Right lobe of liver (tissue), 6 donors: ENCODE results near the gene EXOC4. TPM values are rescaled to one million over a fixed set of nuclear protein-coding genes. Genes with fewer than 3 reads are reported as not detected.

Source experiments
- ATAC-seq, 4 donors: fragments of 200-7000 bp; cut with Tn5 transposase; one replicate each; pipeline ENCODE4 v1.9.1; 2020; ENCODE audit warnings: mild to moderate bottlenecking in 4 of 4, moderate library complexity in 4 of 4
- DNase-seq, 3 donors: peaks; one replicate each; pipeline ENCODE4 v3.0.0-alpha.2; 2020
- H3K27ac ChIP-seq, 3 donors: fragments of 200-600 bp; one replicate each; pipeline ENCODE4 v1.8.0; 2022
- H3K27me3 ChIP-seq, 2 donors: fragments of 200-600 bp; one replicate each; pipeline ENCODE4 v1.8.0; 2022
- H3K36me3 ChIP-seq, 4 donors: fragments of 200-600 bp; sonication (generic) in 1 of 4; one replicate each; pipeline versions ENCODE4 v1.5.1 to v1.8.0; 2017 to 2022; ENCODE audit warnings: control low read depth in 1 of 4
- H3K4me1 ChIP-seq, 4 donors: fragments of 200-600 bp; sonication (generic) in 1 of 4; one replicate each; pipeline versions ENCODE4 v1.5.1 to v1.8.0; 2017 to 2022; ENCODE audit warnings: control low read depth in 1 of 4
- H3K4me3 ChIP-seq, 3 donors: fragments of 200-600 bp; one replicate each; pipeline ENCODE4 v1.8.0; 2022
- H3K9me3 ChIP-seq, 4 donors: fragments of 200-600 bp; sonication (generic) in 1 of 4; one replicate each; pipeline versions ENCODE4 v1.5.1 to v1.8.0; 2017 to 2022; ENCODE audit warnings: control low read depth in 1 of 4
- POLR2A ChIP-seq: fragments of 450-650 bp; IDR thresholded peaks from one replicate; pipeline ENCODE4 v1.6.1; 2017; ENCODE audit warnings: antibody characterized with exemption, mild to moderate bottlenecking
- WGBS: methylation state at CpG from one replicate; pipeline ENCODE4 v1.1.6; 2018; ENCODE audit warnings: low coverage, low lambda C conversion rate; ENCODE audit not compliant: insufficient coverage; ENCODE audit errors: missing lambda C conversion rate; 5-methylcytosine and 5-hydroxymethylcytosine counted together
- intact Hi-C, 2 donors: fragments of 100-400 bp; cut with DNase I; formaldehyde crosslinking; loops; one replicate each; pipeline versions ENCODE4 v1.11.2 to v1.14.1; 2022
- total RNA-seq, 6 experiments: library from RNA; depleted of rRNA in 2 of 6; stranded (reverse); fragments of >200 nt in 2 of 6; fragmentation: NEBNext Ultra II Directional in 3 of 6; extraction: Animal tissue kit (Norgen Biotek cat#: 25700) in 3 of 6; gene quantifications; one replicate each; pipeline versions ENCODE4 v1.1.0 to v1.2.4, GENCODE V29; 2016 to 2023
- TF ChIP-seq, protein P1 (sequence below), 4 donors: fragments of 200-600 bp in 3 of 4; fragments of 450-650 bp in 1 of 4; IDR thresholded peaks; one replicate each; pipeline versions ENCODE4 v1.5.1 to v1.8.0; 2016 to 2022; ENCODE audit warnings: antibody characterized with exemption in 4 of 4, mild to moderate bottlenecking in 2 of 4
- donor health status: DM: no; HTN: yes; CAD: no.
- donor health status: DM: no; HTN: no; CAD: no.
- donor health status: DM: no; HTN: no; CAD: no.
- donor health status: DM: no; HTN: yes; CAD: no.
- donor health status: DM: no; HTN: yes; CAD: no.

EXOC4 gene
- total RNA-seq, 6 experiments from 2014 or later = 23.7 to 33.5 (median 30.0) TPM

DNA sequence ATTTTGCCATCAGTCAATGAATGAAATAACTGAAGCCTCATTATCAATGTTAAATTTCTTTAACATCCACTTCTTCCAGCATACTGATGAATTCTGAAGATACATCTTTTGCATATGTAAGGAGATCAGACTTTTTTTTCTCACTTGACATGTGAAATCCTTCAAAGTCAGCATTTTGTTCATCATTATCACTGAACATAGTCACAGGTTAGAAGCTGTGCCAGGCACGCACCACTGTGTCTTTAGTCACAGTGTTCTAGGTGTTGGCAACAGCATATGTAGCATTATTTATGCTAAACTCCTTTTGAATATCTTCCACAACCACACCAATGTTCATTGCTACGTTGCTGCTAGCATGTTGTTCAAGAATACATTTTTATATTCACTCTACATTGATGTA, 450.1 kb downstream of the EXOC4 start:
- 75% methylated on average over 2 of the region's 2 CpGs for WGBS
- TF ChIP-seq POLR2A = no peak
- TF ChIP-seq, protein P1, sequence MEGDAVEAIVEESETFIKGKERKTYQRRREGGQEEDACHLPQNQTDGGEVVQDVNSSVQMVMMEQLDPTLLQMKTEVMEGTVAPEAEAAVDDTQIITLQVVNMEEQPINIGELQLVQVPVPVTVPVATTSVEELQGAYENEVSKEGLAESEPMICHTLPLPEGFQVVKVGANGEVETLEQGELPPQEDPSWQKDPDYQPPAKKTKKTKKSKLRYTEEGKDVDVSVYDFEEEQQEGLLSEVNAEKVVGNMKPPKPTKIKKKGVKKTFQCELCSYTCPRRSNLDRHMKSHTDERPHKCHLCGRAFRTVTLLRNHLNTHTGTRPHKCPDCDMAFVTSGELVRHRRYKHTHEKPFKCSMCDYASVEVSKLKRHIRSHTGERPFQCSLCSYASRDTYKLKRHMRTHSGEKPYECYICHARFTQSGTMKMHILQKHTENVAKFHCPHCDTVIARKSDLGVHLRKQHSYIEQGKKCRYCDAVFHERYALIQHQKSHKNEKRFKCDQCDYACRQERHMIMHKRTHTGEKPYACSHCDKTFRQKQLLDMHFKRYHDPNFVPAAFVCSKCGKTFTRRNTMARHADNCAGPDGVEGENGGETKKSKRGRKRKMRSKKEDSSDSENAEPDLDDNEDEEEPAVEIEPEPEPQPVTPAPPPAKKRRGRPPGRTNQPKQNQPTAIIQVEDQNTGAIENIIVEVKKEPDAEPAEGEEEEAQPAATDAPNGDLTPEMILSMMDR (IDR thresholded peaks at IDR 0.05) = no peak
- H3K9me3 ChIP-seq = no peaks in the 10 kb centered on the region

DNA sequence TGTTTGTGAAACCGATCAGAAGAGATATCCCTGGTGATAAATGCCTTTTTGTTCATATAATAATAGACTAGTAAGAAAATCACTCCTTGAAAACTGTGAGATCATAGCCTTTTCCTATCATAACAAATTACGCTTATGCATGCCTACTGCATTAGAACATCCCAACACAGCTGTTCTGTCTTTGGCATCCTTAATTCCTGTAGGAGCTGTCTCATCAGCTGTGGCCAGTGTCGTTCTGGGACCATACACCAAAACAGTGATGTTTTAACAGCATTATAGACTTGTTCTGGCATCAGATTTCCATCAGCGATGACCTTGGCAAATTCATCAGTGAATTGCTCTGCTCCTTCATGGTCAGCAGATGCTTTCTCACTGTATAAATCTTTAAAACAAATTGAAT, 450.7 kb downstream of the EXOC4 start:
- intact Hi-C loops = no loop called here
- Histone ChIP-seq H3K27me3 (no peaks in the 10 kb centered on the region), H3K36me3 (no peaks in the 10 kb centered on the region), H3K4me3 (no peak overlapping the region), H3K27ac (no peak overlapping the region), H3K9me3 (no peaks in the 10 kb centered on the region), H3K4me1 (no peaks in the 10 kb centered on the region)
- 79% methylated on average over 4 of the region's 4 CpGs for WGBS
- TF ChIP-seq, protein P1 (IDR thresholded peaks at IDR 0.05) = no peak
- TF ChIP-seq POLR2A = no peak
- DNase-seq (no peak), ATAC-seq (no peak)

More for the DNA sequence above, 450.1 kb downstream of the EXOC4 start:
- ATAC-seq (no peak), DNase-seq (no peak)
- no peaks in the 10 kb centered on the region for H3K36me3 ChIP-seq
- intact Hi-C loops = no loop called here
- no peak overlapping the region for H3K27ac ChIP-seq
- no peaks in the 10 kb centered on the region for H3K4me1 ChIP-seq
- no peaks in the 10 kb centered on the region for H3K27me3 ChIP-seq
- H3K4me3 ChIP-seq = no peak overlapping the region

DNA sequence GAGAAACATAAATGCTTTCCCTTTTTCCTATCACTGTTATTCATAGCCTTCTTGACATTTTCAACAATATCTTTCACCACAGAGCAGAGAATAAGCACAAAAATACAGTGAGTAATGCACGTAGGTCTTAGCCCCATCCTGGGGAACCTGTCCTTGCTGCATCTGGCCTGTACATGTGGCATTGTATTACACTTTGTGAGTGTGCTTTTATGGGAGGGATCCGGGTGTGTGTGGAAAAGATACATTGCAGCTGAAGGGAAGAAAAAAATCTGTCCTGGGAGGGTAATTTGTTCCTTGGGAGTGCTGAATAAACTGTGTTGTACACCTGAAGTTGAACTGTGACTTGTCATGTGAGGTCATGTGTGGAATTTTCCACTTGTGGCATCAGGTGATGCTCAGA, 451.6 kb downstream of the EXOC4 start:
- intact Hi-C loops = no loop called here
- Histone ChIP-seq H3K36me3 (no peaks in the 10 kb centered on the region), H3K4me3 (no peak overlapping the region), H3K4me1 (no peaks in the 10 kb centered on the region), H3K27ac (no peak overlapping the region), H3K27me3 (no peaks in the 10 kb centered on the region), H3K9me3 (no peaks in the 10 kb centered on the region)
- ATAC-seq (no peak), DNase-seq (no peak)
- TF ChIP-seq, protein P1 (IDR thresholded peaks at IDR 0.05) = no peak
- TF ChIP-seq POLR2A = no peak
- 85% methylated on average over 2 of the region's 2 CpGs for WGBS

DNA sequence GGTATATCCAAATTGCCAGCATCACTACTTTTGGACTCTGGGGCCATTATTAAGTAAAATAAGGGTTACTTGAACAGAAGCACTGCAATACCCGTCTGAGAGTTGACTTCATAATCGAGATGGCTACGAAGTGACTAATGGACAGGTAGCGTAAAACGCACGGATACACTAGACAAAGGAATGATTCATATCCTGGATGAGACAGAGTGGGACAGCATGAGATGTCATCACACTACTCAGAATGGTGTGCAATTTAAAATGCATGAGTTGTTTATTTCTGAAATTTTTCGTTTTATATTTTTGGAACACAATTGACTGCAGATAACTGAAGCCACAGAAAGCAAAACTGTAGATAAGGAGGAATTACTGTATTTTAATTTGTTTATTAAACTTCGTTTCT, 452.7 kb downstream of the EXOC4 start:
- no peaks in the 10 kb centered on the region for H3K36me3 ChIP-seq
- no peak for TF ChIP-seq POLR2A
- TF ChIP-seq, protein P1 (IDR thresholded peaks at IDR 0.05) = no peak
- no peaks in the 10 kb centered on the region for H3K27me3 ChIP-seq
- 73% methylated on average over 8 of the region's 8 CpGs for WGBS
- no peak overlapping the region for H3K4me3 ChIP-seq
- ATAC-seq (no peak), DNase-seq (no peak)
- H3K9me3 ChIP-seq = no peaks in the 10 kb centered on the region
- intact Hi-C loops = no loop called here
- H3K27ac ChIP-seq = no peak overlapping the region
- H3K4me1 ChIP-seq = no peaks in the 10 kb centered on the region

DNA sequence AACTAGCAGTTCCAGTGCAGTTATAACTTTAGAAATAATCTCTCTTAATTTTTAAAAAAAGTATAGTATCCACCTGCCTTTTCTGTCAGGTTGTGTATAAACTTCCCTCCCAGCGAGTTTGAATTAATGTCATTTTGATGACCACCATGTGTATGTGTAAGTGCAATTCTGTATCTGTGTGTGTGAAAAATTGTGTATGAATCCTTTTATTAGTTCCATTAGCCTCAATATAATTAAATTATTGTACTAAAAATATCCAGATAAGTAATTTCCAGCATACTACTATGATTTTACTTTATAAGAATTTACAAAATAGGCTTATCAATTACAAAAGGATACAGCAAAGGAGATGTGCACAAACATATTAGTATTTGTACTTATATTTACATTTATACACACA, 453.1 kb downstream of the EXOC4 start:
- no peak overlapping the region for H3K27ac ChIP-seq
- ATAC-seq (no peak), DNase-seq (no peak)
- intact Hi-C loops = no loop called here
- no peaks in the 10 kb centered on the region for H3K36me3 ChIP-seq
- no peak for TF ChIP-seq POLR2A
- TF ChIP-seq, protein P1 (IDR thresholded peaks at IDR 0.05) = no peak
- 95% methylated on average over 1 of the region's 1 CpG for WGBS
- H3K4me1 ChIP-seq = no peaks in the 10 kb centered on the region
- H3K4me3 ChIP-seq = no peak overlapping the region
- no peaks in the 10 kb centered on the region for H3K27me3 ChIP-seq
- H3K9me3 ChIP-seq = no peaks in the 10 kb centered on the region
